Measurements from ENCODE around the gene ACOT7. TPM values are rescaled to one million over a fixed set of nuclear protein-coding genes. Genes with fewer than 3 reads are reported as not detected.
A peak's percentile ranks its signal among the peaks of the same experiment; 100 is the strongest.

ACOT7 gene
- total RNA-seq, 1 donor from 2014 or later = 35.1 TPM

DNA sequence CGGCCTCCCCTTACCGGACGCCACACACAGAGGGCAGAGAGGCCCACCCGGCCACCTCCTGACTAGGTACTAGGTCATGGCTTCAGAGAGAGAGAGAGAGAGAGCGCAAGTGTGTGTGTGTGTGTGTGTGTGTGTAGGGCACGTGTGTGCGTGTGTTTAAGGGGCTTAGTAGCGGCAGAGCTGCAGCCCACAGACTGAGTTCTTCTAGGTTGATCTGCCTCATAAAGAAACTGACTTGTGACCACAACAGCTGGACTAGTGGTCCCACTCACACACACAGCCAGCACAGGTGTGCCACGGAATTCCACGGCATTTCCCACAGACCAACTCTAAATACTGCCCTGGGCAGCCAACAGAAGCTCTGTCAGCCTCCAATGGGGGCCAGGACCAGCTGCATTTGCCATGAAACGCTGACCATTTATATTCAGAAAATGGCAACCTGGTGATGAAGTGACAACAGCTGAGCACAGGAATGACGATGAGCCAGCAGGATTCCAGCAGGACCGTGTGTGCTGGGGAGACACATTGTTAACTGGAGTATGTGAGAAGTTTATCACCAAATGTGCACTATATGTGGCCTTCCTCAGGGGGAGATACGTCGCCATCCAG, 93.9 kb downstream of the ACOT7 start:
- peak overlapping the region; percentile 29 for H3K4me3 Mint-ChIP-seq (ENCODE audit: unreplicated experiment)
- TF ChIP-seq, protein P1, sequence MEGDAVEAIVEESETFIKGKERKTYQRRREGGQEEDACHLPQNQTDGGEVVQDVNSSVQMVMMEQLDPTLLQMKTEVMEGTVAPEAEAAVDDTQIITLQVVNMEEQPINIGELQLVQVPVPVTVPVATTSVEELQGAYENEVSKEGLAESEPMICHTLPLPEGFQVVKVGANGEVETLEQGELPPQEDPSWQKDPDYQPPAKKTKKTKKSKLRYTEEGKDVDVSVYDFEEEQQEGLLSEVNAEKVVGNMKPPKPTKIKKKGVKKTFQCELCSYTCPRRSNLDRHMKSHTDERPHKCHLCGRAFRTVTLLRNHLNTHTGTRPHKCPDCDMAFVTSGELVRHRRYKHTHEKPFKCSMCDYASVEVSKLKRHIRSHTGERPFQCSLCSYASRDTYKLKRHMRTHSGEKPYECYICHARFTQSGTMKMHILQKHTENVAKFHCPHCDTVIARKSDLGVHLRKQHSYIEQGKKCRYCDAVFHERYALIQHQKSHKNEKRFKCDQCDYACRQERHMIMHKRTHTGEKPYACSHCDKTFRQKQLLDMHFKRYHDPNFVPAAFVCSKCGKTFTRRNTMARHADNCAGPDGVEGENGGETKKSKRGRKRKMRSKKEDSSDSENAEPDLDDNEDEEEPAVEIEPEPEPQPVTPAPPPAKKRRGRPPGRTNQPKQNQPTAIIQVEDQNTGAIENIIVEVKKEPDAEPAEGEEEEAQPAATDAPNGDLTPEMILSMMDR (IDR thresholded peaks at IDR 0.05; ENCODE audit: unreplicated experiment) = no peak
- H3K9me3 Mint-ChIP-seq (ENCODE audit: unreplicated experiment) = no peaks in the 10 kb centered on the region
- H3K27ac Mint-ChIP-seq (ENCODE audit: unreplicated experiment) = no peak overlapping the region
- H3K27me3 Mint-ChIP-seq (ENCODE audit: unreplicated experiment) = peaks cover 8% of the 10 kb centered on the region
- H3K4me1 Mint-ChIP-seq (ENCODE audit: unreplicated experiment) = peaks cover 3% of the 10 kb centered on the region
- no peak for DNase-seq (ENCODE audit: low spot score)
- no peaks in the 10 kb centered on the region for H3K36me3 Mint-ChIP-seq (ENCODE audit: low read depth, unreplicated experiment)

GRCh38 chr1:6298940-6299465, 94.6 kb downstream of the ACOT7 start:
- Mint-ChIP-seq H3K4me3 (ENCODE audit: unreplicated experiment) (peak overlapping the region; percentile 29), H3K36me3 (ENCODE audit: low read depth, unreplicated experiment) (no peaks in the 10 kb centered on the region), H3K4me1 (ENCODE audit: unreplicated experiment) (peaks cover 3% of the 10 kb centered on the region), H3K9me3 (ENCODE audit: unreplicated experiment) (no peaks in the 10 kb centered on the region), H3K27me3 (ENCODE audit: unreplicated experiment) (peaks cover 8% of the 10 kb centered on the region), H3K27ac (ENCODE audit: unreplicated experiment) (no peak overlapping the region)
- TF ChIP-seq, protein P1 (IDR thresholded peaks at IDR 0.05; ENCODE audit: unreplicated experiment) = no peak
- no peak for DNase-seq (ENCODE audit: low spot score)

- H3K27ac Mint-ChIP-seq (ENCODE audit: unreplicated experiment) = no peak overlapping the region
- H3K27me3 Mint-ChIP-seq (ENCODE audit: unreplicated experiment) = peaks cover 8% of the 10 kb centered on the region
- no peaks in the 10 kb centered on the region for H3K9me3 Mint-ChIP-seq (ENCODE audit: unreplicated experiment)
- no peak overlapping the region for H3K4me3 Mint-ChIP-seq (ENCODE audit: unreplicated experiment)
- no peak for DNase-seq (ENCODE audit: low spot score)
- H3K36me3 Mint-ChIP-seq (ENCODE audit: low read depth, unreplicated experiment) = no peaks in the 10 kb centered on the region
- peaks cover 3% of the 10 kb centered on the region for H3K4me1 Mint-ChIP-seq (ENCODE audit: unreplicated experiment)
- TF ChIP-seq, protein P1 (IDR thresholded peaks at IDR 0.05; ENCODE audit: unreplicated experiment) = no peak
Observed at GRCh38 chr1:6298530-6298929, 95.0 kb downstream of the ACOT7 start.

DNA sequence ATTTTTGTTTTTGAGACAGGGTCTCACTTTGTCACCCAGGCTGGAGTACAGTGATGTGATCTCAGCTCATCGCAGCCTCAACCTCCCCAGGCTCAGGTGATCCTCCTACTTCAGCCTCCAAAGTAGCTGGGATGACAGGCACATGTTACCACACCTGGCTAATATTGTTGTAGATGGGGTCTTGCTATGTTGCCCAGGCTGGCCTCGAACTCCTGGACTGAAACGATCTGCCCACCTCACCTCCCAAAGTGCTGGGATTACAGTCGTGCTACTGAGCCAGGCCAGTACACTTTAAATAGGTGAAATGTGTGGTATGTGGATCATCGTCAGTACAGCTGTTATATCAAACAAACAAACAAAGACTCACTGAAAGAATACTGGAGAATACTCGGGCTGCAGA, 97.7 kb downstream of the ACOT7 start:
- Mint-ChIP-seq H3K9me3 (ENCODE audit: unreplicated experiment) (no peaks in the 10 kb centered on the region), H3K4me3 (ENCODE audit: unreplicated experiment) (no peak overlapping the region), H3K27me3 (ENCODE audit: unreplicated experiment) (peaks cover 7% of the 10 kb centered on the region), H3K36me3 (ENCODE audit: low read depth, unreplicated experiment) (no peaks in the 10 kb centered on the region), H3K27ac (ENCODE audit: unreplicated experiment) (no peak overlapping the region), H3K4me1 (ENCODE audit: unreplicated experiment) (peaks cover 3% of the 10 kb centered on the region)
- TF ChIP-seq, protein P1 (IDR thresholded peaks at IDR 0.05; ENCODE audit: unreplicated experiment) = no peak
- DNase-seq (ENCODE audit: low spot score) = no peak

DNA sequence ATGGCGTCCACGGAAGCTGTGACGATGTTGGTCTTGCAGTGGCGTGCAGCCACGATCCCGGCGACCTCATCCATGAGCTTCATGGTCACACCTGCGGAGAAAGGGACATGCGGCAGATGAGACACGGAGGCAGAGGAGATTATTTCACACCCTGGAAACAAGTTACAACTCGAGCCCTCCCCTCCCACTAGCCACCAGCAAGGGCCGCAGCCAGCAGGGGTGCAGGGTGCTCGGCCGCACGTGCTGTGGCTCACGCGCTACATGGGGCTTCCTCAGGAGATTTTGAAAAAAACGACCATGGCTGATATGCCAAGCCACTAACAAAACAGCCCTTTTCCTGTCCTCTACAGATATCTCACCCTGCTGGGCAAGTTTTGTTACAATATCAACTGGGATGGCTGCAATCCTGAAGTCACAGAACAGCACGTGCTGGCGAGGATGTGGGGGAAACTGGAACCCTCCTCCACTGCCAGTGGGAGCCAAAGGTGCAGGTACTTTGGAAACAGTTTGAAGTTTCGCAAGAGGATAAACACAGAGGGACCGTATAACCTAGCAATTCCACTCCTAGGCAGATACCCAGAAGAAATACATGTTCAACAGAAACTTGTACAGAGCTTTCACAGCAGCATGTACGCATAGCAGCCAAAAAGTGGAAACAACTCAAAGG, 98.5 kb downstream of the ACOT7 start:
- Mint-ChIP-seq H3K9me3 (ENCODE audit: unreplicated experiment) (no peaks in the 10 kb centered on the region), H3K27ac (ENCODE audit: unreplicated experiment) (no peak overlapping the region), H3K36me3 (ENCODE audit: low read depth, unreplicated experiment) (no peaks in the 10 kb centered on the region), H3K4me3 (ENCODE audit: unreplicated experiment) (no peak overlapping the region), H3K4me1 (ENCODE audit: unreplicated experiment) (peaks cover 3% of the 10 kb centered on the region), H3K27me3 (ENCODE audit: unreplicated experiment) (no peaks in the 10 kb centered on the region)
- no peak for DNase-seq (ENCODE audit: low spot score)
- TF ChIP-seq, protein P1 (IDR thresholded peaks at IDR 0.05; ENCODE audit: unreplicated experiment) = no peak

All from endothelial cell (in vitro differentiated cells).